K562 (cell line): ENCODE results near the gene PTPN12. TPM values are rescaled to one million over a fixed set of nuclear protein-coding genes. Genes with fewer than 3 reads are reported as not detected.

ENCODE experiments used
- ATAC-seq: fragments of 200-7000 bp; cut with Tn5 transposase; 3 replicates; pipeline ENCODE4 v1.9.1; 2020; ENCODE audit warnings: moderate library complexity
- BruUV-seq: library from RNA; stranded (reverse); fragments of 400-500 nt; replicated peaks from 2 replicates; lab custom pipeline; 2021; lab: Mats Ljungman, UMichigan
- CTCF ChIA-PET: fragments of 300-600 bp; formaldehyde crosslinking; extraction: SDS; loops from one replicate; lab custom pipeline; 2021; ENCODE audit warnings: low intra/inter-chr PET ratio; lab: Yijun Ruan, JAX
- POLR2A ChIA-PET: fragments of 300-600, 350-650 bp; sonication (Branson Sonifier 250); formaldehyde crosslinking; extraction: SDS; loops from one replicate; lab custom pipeline; 2021; ENCODE audit warnings: antibody characterized with exemption, inconsistent platforms; lab: Yijun Ruan, JAX
- DNase-seq, 4 experiments: peaks; one replicate each; pipeline versions ENCODE4 v3.0.0 to v3.0.0-alpha.2; 2011 to 2018; ENCODE audit warnings: low spot score in 3 of 4, mixed read lengths in 3 of 4; ENCODE audit errors: extremely low read depth in 1 of 4
- FAIRE-seq: peaks from 2 replicates; lab custom pipeline; 2011; peaks lifted over from hg19 to GRCh38; lab: Jason Lieb, UNC
- H2AFZ ChIP-seq: 2 replicates; pipeline ENCODE4 v1.6.0; 2011; ENCODE audit warnings: low read depth, low read length, control low read depth, inconsistent platforms
- H3K27ac ChIP-seq: fragments of 200-600 bp; 3 replicates; pipeline ENCODE4 v1.8.0; 2011; ENCODE audit warnings: low read depth, mild to moderate bottlenecking, control low read depth, inconsistent platforms, low read length, moderate library complexity, mixed read lengths; ENCODE audit errors: extremely low read depth
- H3K27me3 ChIP-seq, 2 experiments: fragments of 300-600 bp in 1 of 2; 2 replicates in 1 of 2; 3 replicates in 1 of 2; pipeline versions ENCODE4 v1.6.0 to v1.8.0; 2011; ENCODE audit warnings: inconsistent platforms in 2 of 2, low read length in 2 of 2, mild to moderate bottlenecking in 1 of 2, mixed read lengths in 1 of 2, moderate library complexity in 1 of 2; ENCODE audit not compliant: control insufficient read depth in 2 of 2, insufficient read depth in 2 of 2
- H3K36me3 ChIP-seq: fragments of 300-600 bp; 3 replicates; pipeline ENCODE4 v1.8.0; 2011; ENCODE audit warnings: mild to moderate bottlenecking, low read length, inconsistent platforms; ENCODE audit not compliant: control insufficient read depth, insufficient read depth
- H3K4me1 ChIP-seq, 2 experiments: fragments of 200-600 bp in 1 of 2; replicated peaks in 1 of 2; 2 replicates in 1 of 2; 3 replicates in 1 of 2; pipeline versions ENCODE4 v1.5.1 to v1.8.0; 2011; ENCODE audit warnings: inconsistent platforms in 2 of 2, low read length in 2 of 2, mild to moderate bottlenecking in 1 of 2, mixed read lengths in 1 of 2, moderate library complexity in 1 of 2; ENCODE audit not compliant: control insufficient read depth in 2 of 2, insufficient read depth in 2 of 2
- H3K4me2 ChIP-seq: 2 replicates; pipeline ENCODE4 v1.6.1; 2011; ENCODE audit warnings: low read length, control low read depth, inconsistent platforms, mixed read lengths; ENCODE audit not compliant: insufficient read depth
- H3K4me3 ChIP-seq: fragments of 200-600 bp; sonication (generic), shearing (Covaris generic); 2 replicates; pipeline ENCODE4 v1.5.1; 2016; ENCODE audit warnings: control low read depth, inconsistent platforms
- H3K79me2 ChIP-seq: fragments of 200-600 bp; 3 replicates; pipeline ENCODE4 v1.8.0; 2011; ENCODE audit warnings: low read length, inconsistent platforms; ENCODE audit not compliant: control insufficient read depth, insufficient read depth
- H3K9ac ChIP-seq, 2 experiments: 2 replicates each; pipeline versions ENCODE4 v1.6.0 to v1.6.1; 2011; ENCODE audit warnings: low read depth in 2 of 2, low read length in 2 of 2, control low read depth in 1 of 2, inconsistent platforms in 1 of 2, mild to moderate bottlenecking in 1 of 2, mixed read lengths in 1 of 2; ENCODE audit not compliant: insufficient read depth in 1 of 2
- H3K9me1 ChIP-seq: one replicate; pipeline ENCODE4 v1.6.0; 2011; ENCODE audit warnings: inconsistent platforms, mild to moderate bottlenecking, low read length, moderate library complexity; ENCODE audit not compliant: control insufficient read depth, insufficient read depth
- H3K9me3 ChIP-seq: replicated peaks from 2 replicates; pipeline ENCODE4 v1.5.1; 2011; ENCODE audit warnings: low read depth, low read length, inconsistent platforms; ENCODE audit not compliant: control insufficient read depth, insufficient read depth
- H4K20me1 ChIP-seq: replicated peaks from 2 replicates; pipeline ENCODE4 v1.6.1; 2011; ENCODE audit warnings: low read length, inconsistent platforms, mixed read lengths; ENCODE audit not compliant: control insufficient read depth, insufficient read depth
- DACH1 ChIP-seq: fragments of 450-650 bp; IDR thresholded peaks from 2 replicates; pipeline ENCODE4 v1.6.1; 2018; ENCODE audit not compliant: partially characterized antibody
- NFRKB ChIP-seq: fragments of 450-650 bp; IDR thresholded peaks from 2 replicates; pipeline ENCODE4 v1.6.1; 2016; ENCODE audit warnings: low read depth
- TFE3 ChIP-seq: fragments of 450-650 bp; formaldehyde crosslinking; IDR thresholded peaks from 2 replicates; pipeline ENCODE4 v1.4.0; 2020; ENCODE audit warnings: mild to moderate bottlenecking, mixed read lengths
- WGBS: fragments of 100-300 bp; shearing (Covaris generic); methylation state at CpG from one replicate; pipeline ENCODE4 v1.1.6; 2016; ENCODE audit warnings: low coverage, mixed read lengths; ENCODE audit not compliant: insufficient coverage; ENCODE audit errors: missing lambda C conversion rate; 5-methylcytosine and 5-hydroxymethylcytosine counted together
- in situ Hi-C: fragments of 300-500 bp; cut with MboI; formaldehyde crosslinking; loops from 4 replicates; pipeline ENCODE4 v1.15.0; 2018; ENCODE audit warnings: inconsistent platforms, mixed read lengths
- intact Hi-C: fragments of 100-400 bp; cut with micrococcal nuclease; formaldehyde crosslinking; loops from 2 replicates; pipeline ENCODE4 v1.14.2; 2022
- polyA plus RNA-seq, 8 experiments: library from polyadenylated mRNA; depleted of rRNA in 4 of 8; stranded (reverse) in 5 of 8; unstranded in 3 of 8; fragments of >200 nt; fragmentation: Nextera tagmentation in 2 of 8; fragmentation: Illumina TruSeq in 1 of 8; extraction: Ambion mirVana in 2 of 8; extraction: Trizol in 1 of 8; gene quantifications; 2 replicates each; pipeline versions ENCODE4 v1.2.1 to v1.2.3, GENCODE V29; 2011 to 2014; ENCODE audit warnings: inconsistent platforms in 1 of 8, missing spikeins in 1 of 8
- total RNA-seq, 7 experiments: library from RNA; depleted of rRNA in 6 of 7; stranded (reverse); fragments of >200 nt in 6 of 7; fragmentation: Illumina TruSeq in 2 of 7; extraction: Trizol in 2 of 7; gene quantifications; 2 replicates each; pipeline versions ENCODE4 v1.2.1 to v1.2.3, GENCODE V29; 2011 to 2021; ENCODE audit warnings: low replicate concordance in 1 of 7

PTPN12 gene
- total and polyA plus RNA-seq, 9 of the 15 experiments (the other 6 are each of a cell fraction or from before 2014, with no cell fraction given) = 15.3 to 79.8 (median 26.6) TPM

- ATAC-seq (no peak), FAIRE-seq (no peak)
- peaks cover 69% of the 10 kb centered on the region for H3K79me2 ChIP-seq
Observed at GRCh38 chr7:77566421-77566820, 29.3 kb downstream of the PTPN12 start.

GRCh38 chr7:77569514-77570232 is 32.6 kb downstream of the PTPN12 start:
- H3K36me3 ChIP-seq = peaks cover 37% of the 10 kb centered on the region
- no peaks in the 10 kb centered on the region for H4K20me1 ChIP-seq
- peaks cover 43% of the 10 kb centered on the region for H3K79me2 ChIP-seq
- no peak overlapping the region for H2AFZ ChIP-seq
- intact Hi-C loops = no loop called here
- no peaks in the 10 kb centered on the region for H3K27me3 ChIP-seq
- no peak for ATAC-seq
- no peak overlapping the region for H3K27ac ChIP-seq
- 71% methylated on average over 8 of the region's 8 CpGs for WGBS
- CTCF ChIA-PET = no interaction called here
- no peak overlapping the region for H3K4me3 ChIP-seq
- H3K9ac ChIP-seq = no peak overlapping the region
- in situ Hi-C loops = no loop called here
- no TSS peak for BruUV-seq
- DNase-seq = no peak
- no peak overlapping the region for H3K4me2 ChIP-seq
- FAIRE-seq = no peak
- H3K4me1 ChIP-seq = no peaks in the 10 kb centered on the region
- no peaks in the 10 kb centered on the region for H3K9me3 ChIP-seq
- no peaks in the 10 kb centered on the region for H3K9me1 ChIP-seq
- POLR2A ChIA-PET = interaction anchor here (1.3 kb wide), 1 partner anchor 10 kb away, joined by 3 read pairs; no protein-coding TSS in a partner anchor
- TF ChIP-seq TFE3 (CRISPR knock-in tag) = no peak
- no peak for TF ChIP-seq NFRKB

More at GRCh38 chr7:77566421-77566820, 29.3 kb downstream of the PTPN12 start:
- ChIA-PET CTCF (no interaction called here), POLR2A (interaction anchor here (1.7 kb wide), 1 partner anchor 10 kb away, joined by 4 read pairs; no protein-coding TSS in a partner anchor)
- no peak for TF ChIP-seq DACH1
- no peak overlapping the region for H3K9ac ChIP-seq
- in situ Hi-C loops = no loop called here
- 95% methylated on average over 9 of the region's 9 CpGs for WGBS
- no peak for DNase-seq
- no peak overlapping the region for H3K4me2 ChIP-seq
- H3K9me1 ChIP-seq = no peaks in the 10 kb centered on the region
- no peak overlapping the region for H2AFZ ChIP-seq
- no peak overlapping the region for H3K4me3 ChIP-seq
- intact Hi-C loops = no loop called here
- no TSS peak for BruUV-seq
- H3K9me3 ChIP-seq = no peaks in the 10 kb centered on the region
- H4K20me1 ChIP-seq = no peaks in the 10 kb centered on the region
- no peaks in the 10 kb centered on the region for H3K27me3 ChIP-seq
- no peak overlapping the region for H3K27ac ChIP-seq
- peaks cover 3 to 4% of the 10 kb centered on the region in 2 experiments; a peak in 1 of 5 replicates for H3K4me1 ChIP-seq
- H3K36me3 ChIP-seq = peaks cover 10% of the 10 kb centered on the region; the same call in 1 of the 3 replicates
